ENCODE measurements around the gene ZCCHC7.
"Not testable (repeated sequence)": the region's sequence is repeated elsewhere in the genome, so short reads cannot be mapped to it uniquely, and the experiment has no call there.

ZCCHC7 gene

DNA sequence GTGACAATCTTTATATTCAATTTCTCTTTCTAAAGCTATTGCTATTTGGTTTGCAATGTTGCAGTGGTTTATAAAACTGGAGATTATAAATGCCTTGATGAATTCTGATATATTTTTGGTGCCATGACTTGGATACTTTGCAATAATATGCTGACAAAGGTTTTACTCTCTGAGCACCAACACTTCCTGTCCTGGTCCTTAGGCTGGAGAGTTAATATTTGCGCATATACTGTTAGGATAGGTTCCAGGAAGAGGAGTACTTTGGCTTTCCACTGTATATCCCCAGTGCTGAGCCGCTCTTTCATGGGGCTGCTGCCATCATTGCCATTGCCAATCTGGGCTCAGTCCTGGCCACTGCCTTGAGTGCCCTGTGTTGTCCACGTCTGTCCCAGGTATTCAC lies 139.6 kb downstream of the ZCCHC7 start:
- no peak for DNase-seq

DNA sequence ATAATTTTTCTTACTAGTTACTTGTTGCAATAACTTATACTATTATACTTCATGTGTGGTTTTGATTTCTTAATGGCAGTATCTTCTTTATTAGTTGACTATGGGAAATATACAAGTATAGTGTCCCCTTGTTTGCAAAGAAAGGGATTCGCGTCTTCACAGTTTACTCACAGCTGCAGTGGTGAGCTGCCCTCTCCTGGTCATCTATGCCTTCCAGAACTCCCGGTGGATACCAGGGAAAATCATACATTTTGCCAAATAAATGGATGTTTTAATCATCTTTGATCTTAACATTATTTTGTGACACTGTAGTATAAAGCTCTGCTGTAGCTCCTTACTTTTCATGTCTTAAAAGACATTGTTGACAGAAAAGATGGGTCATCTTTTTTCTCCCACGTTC lies 142.0 kb downstream of the ZCCHC7 start:
- no peak for DNase-seq

- no peak for DNase-seq
These were observed 144.2 kb downstream of the ZCCHC7 start for GRCh38 chr9:37264539-37264938.

GRCh38 chr9:37266630-37267029 lies 146.3 kb downstream of the ZCCHC7 start:
- DNase-seq: no peak

DNA sequence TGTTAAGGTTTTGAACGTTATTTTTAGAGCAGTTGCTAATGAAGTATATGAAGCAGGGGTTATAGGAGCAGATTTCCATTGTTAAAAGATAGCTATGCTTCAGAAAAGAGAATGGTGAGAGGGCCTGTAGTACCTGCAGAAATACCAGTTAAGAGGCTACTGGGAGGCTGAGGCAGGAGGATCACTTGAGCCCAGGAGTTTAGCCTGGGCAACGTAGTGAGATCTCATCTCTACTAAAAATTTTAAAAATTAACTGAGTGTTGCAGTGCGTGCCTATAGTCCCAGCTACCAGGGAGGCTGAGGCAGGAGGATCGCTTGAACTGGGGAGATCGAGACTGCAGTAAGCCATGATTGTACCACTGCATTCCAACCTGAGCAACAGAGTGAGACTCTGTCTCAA lies 148.8 kb downstream of the ZCCHC7 start:
- no peak for DNase-seq

DNA sequence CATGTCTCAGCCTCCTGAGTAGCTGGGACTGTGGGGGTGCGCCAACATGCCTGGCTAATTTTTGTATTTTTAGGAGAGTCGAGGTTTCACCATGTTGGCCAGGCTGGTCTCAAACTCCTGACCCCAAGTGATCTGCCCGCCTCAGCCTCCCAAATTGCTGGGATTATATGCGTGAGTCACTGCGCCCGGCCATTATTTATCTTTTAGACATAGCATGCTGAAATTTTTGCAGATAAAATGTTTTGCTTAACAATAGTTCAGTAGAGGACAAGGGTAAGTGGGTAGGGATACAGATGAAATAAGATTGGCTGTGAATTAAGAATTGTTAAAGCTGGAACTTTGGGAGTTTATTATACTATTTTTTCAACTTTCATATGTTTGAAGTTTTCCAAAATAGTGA lies 151.3 kb downstream of the ZCCHC7 start:
- no peak for DNase-seq

- no peak for DNase-seq
These were observed 153.2 kb downstream of the ZCCHC7 start for GRCh38 chr9:37273595-37273994.

DNA sequence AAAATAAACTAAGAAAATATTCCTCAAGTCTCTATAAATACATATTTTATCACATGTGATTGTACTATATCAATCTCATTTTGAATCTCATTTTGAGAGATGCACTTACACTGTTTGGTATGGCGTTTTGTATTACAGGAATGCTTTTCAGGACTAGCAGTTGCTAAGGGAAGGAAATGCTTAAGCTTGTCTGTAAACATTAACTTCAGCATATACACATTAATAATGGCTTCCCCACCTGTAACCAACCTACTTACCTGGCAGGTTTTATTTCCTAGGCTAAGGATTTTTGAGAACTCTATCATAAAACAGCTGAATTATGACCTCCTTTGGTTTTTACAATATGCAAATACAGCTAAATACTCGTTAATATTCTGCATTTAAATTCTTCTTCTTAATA lies 161.2 kb downstream of the ZCCHC7 start:
- DNase-seq: no peak

DNA sequence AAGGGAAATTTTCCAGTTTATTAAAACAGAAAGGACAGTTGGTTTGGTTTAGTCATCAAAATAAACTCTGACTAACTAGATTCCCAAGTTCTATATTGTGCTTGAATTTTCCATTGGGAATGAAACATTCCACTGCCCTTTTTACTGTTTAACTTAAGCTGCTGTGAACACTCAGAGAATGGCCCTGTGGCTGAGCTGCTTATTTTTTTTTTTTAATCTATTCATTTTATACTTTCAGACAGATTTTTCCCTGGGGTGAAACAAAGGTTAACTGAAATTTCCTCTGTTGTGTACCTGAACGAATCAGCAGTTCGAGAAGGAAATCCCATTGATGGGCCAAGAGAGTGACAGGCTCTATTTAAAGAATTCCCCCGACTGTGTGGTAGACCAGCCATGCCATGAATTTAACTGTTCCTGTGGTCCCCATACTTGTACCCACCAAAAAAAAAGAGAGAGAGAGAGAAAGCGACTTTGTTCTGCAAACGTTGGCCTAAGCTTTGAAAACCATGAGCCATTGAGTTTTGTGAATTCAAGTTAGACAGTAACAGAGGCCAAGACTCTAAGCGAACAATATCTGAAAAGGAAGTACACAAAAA lies 163.5 kb downstream of the ZCCHC7 start:
- DNase-seq: peak; percentile 39

- no peak for DNase-seq
These were observed 164.3 kb downstream of the ZCCHC7 start for GRCh38 chr9:37284636-37285035.

GRCh38 chr9:37286530-37287175 lies 166.3 kb downstream of the ZCCHC7 start:
- DNase-seq: no peak

DNA sequence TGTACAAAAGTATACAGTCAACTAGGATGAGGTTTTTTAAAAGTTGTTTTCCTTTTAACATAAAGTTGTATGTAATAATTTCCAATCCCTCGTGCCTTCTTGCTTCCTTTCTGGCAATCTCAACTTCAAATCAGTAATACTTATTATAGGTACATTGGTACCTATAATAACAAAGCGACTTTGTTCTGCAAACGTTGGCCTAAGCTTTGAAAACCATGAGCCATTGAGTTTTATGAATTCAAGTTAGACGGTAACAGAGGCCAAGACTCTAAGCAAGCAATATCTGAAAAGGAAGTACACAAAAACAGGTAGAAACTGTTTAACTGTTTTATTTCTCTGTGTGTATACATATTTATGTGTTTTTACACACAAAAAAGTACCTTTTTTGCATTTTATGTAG lies 166.9 kb downstream of the ZCCHC7 start:
- DNase-seq: no peak

DNA sequence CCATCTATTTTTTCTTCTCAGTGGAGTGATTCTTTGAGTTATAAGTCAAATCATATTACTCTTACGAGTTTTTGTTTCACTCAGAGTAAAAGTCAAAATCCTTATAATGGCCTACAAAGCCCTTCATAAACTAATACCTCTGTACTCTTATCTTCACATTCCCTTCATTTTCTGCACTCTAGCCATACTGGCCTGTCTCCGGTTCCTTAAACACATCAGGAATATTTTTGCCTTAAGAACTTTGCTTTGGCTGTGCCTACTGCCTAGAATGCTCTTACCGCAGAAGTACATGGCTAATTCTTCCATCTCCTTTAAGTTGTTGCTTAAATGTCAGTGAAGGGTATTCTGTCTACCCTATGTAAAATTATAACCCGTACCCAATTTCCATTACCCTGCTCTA lies 169.3 kb downstream of the ZCCHC7 start:
- no peak for DNase-seq

DNA sequence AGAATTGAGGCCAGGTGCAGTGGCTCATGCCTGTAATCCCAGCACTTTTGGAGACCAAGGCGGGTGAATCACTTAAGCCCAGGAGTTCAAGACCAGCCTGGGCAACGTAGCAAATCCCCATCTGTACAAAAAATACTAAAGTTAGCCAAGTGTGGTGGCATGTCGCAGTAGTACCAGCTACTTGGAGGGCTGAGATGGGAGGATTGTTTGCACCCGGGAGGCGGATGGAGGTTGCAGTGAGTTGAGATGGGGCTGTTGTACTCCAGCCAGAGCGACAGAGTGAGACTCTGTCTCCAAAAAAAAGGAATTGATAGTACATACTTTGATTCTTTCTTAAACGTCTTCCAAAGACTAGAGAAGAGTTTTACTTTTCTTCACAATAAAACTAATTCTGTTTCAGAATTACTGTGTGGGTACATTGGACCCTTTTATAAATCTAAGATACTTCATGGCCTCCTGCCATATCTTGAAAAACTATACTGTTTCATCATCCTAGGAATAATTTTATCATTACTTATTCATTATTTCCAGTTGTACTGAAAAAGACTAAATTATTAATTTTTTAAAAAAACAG lies 170.1 kb downstream of the ZCCHC7 start:
- DNase-seq: no peak

GRCh38 chr9:37290940-37291485 lies 170.6 kb downstream of the ZCCHC7 start:
- no peak for DNase-seq

DNA sequence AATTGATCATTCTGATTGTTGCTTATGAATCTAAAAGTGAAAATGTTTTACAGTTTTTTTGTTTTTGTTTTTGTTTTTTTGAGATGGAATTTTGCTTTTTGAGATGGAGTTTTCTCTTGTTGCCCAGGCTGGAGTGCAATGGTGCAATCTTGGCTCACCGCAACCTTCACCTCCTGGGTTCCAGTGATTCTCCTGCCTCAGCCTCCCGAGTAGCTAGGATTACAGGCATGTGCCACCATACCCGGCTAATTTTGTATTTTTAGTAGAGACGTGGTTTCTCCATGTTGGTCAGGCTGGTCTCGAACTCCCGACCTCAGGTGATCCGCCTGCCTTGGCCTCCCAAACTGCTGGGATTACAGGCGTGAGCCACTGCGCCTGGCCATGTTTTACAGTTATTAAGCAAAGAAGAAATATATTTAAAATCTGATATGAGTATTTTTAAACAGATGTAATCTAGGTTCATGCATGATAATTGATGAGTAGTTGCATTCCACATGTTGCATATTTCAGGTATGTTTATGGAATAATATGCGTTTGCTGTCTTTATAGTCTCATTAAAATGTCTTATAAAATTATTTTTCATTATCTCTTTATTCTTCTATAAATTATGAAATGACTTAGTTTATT lies 171.4 kb downstream of the ZCCHC7 start:
- DNase-seq: not testable (repeated sequence)

GRCh38 chr9:37292896-37293295 lies 172.5 kb downstream of the ZCCHC7 start:
- no peak for DNase-seq

DNA sequence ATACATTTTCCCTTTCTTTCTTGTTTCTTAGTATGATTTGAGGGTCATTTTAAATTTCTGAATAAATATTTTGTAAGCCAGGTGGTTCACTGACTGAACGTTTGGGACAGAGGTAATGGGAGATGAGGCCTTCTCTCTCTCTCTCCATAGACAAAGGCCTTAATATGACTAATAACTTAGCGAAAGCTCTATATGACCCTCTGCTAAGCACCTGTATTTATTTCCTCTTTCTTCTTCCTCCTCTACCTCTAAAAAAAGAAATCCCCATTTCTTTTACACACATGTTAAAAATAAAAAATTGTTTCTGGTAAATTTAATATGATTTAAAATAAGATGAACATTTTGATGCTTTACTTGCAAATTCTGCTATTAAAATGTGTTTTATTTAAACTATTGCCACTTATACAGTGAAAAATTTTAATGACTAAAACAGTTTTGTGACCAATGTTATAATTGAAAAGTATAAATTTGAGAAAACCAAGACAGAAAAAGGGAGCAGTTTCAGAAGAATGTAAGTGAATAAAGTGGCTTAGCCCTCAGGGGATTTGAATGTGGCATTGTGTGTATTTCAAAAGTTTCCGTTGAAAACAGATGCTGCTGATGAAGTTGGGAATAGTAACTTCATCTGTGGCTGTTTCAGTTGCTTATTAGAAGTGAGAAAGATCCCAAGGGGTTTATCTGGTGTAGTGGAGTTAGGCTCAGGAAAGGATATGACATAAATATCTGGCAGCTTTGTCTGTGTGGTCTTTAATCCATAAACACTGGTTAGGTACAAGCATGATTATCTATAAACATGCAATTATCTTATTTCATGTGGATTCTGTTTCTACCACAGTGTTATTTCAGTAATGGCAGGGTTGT lies 173.5 kb downstream of the ZCCHC7 start:
- peak; percentile 16 for DNase-seq

DNA sequence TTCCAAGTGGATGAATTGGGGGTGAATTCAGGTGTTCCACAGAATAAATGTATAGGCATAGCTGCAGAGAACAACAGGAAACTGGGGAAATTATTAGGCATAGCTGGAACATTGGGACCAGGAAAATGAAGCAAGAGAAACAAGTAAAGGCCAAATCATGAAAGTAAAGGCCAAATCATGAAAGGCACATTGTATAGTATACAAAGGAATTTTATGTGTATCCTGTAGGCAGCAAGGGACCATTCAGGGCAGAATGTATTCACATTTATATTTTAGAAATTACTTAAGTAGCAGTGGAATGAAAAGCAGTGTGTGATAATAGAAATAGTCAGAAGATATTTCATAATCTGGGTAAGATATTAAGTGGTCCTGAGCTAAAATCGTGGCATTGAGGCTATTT lies 174.8 kb downstream of the ZCCHC7 start:
- DNase-seq: no peak

DNA sequence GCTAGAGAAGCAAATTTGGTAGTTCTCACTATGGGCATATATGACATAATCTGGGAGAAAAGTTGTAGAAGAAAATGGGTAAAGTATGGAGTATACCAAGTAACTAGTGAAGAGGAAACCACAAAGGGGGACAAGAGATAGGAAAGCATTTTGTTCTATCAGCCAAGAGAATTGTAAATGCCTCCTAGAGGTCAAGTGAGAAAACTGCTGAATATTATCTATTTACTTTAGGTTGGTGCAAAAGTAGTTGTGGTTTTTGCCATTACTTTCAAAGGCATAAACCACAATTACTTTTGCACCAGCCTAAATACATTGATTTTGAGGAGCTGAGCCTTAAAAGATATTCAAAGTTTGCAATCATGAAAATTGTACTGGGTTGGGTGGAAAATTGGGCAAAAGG lies 175.4 kb downstream of the ZCCHC7 start:
- DNase-seq: no peak

DNA sequence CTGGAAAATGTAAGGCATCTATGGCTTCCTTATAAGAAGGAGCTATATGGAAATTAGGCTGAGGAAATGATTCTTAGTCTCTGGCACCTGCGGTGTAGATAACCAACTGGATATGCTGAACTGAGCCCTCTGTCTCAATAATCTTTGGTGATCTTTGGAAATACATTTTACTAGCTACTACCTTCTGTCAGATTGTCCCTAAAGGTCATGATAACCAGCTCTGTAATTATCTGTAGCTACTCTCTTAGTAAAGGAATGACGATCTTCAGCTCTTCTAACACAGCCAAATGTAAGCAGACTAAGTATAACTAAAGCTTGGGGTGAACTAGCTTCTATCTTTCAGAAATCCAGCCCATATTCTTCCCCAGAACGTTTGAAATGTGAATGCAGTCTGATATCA lies 177.2 kb downstream of the ZCCHC7 start:
- no peak for DNase-seq

GRCh38 chr9:37300620-37301019 lies 180.2 kb downstream of the ZCCHC7 start:
- no peak for DNase-seq

Data from retina (tissue), 1 donor.